IMR-90 (cell line): ENCODE measurements around the gene EEF2K. TPM values are rescaled to one million over a fixed set of nuclear protein-coding genes. Genes with fewer than 3 reads are reported as not detected.

ENCODE experiments used
- ATAC-seq: fragments of 200-7000 bp; cut with Tn5 transposase; 2 replicates; pipeline ENCODE4 v1.9.1; 2020; ENCODE audit warnings: low read depth, mild to moderate bottlenecking, moderate library complexity
- BruUV-seq: library from RNA; stranded (reverse); fragments of 400-500 nt; replicated peaks from 2 replicates; lab custom pipeline; 2021; lab: Mats Ljungman, UMichigan
- CTCF ChIA-PET: fragments of 300-600 bp; formaldehyde crosslinking; extraction: SDS; loops from one replicate; lab custom pipeline; 2021; ENCODE audit warnings: antibody characterized with exemption; lab: Yijun Ruan, JAX
- POLR2A ChIA-PET: fragments of 300-600 bp; sonication (Branson Sonifier 250); formaldehyde crosslinking; loops from one replicate; lab custom pipeline; 2022; ENCODE audit warnings: antibody characterized with exemption; ENCODE audit not compliant: unreplicated experiment; lab: Charles Lee
- DNase-seq: peaks from one replicate; pipeline ENCODE4 v3.0.0; 2013
- H2AFZ ChIP-seq: replicated peaks from 2 replicates; pipeline ENCODE3; 2013; ENCODE audit warnings: low read length, mild to moderate bottlenecking; ENCODE audit not compliant: poor library complexity
- H2AK5ac ChIP-seq: 2 replicates; pipeline ENCODE4 v1.6.1; 2013; ENCODE audit warnings: low read depth, low read length, inconsistent platforms
- H2AK9ac ChIP-seq: replicated peaks from 2 replicates; pipeline ENCODE3; 2013; ENCODE audit warnings: mild to moderate bottlenecking, low read depth, low read length, moderate library complexity; ENCODE audit not compliant: poor library complexity
- H2BK120ac ChIP-seq: 2 replicates; pipeline ENCODE4 v1.6.1; 2013; ENCODE audit warnings: low read depth, low read length, inconsistent platforms
- H2BK15ac ChIP-seq: 3 replicates; pipeline ENCODE4 v1.6.1; 2013; ENCODE audit warnings: low read depth, low read length, inconsistent platforms
- H2BK20ac ChIP-seq: 2 replicates; pipeline ENCODE4 v1.6.1; 2013; ENCODE audit warnings: low read depth, mild to moderate bottlenecking, inconsistent platforms, low read length, moderate library complexity
- H2BK5ac ChIP-seq: 2 replicates; pipeline ENCODE4 v1.6.1; 2013; ENCODE audit warnings: mild to moderate bottlenecking, low read depth, low read length, inconsistent platforms; ENCODE audit not compliant: poor library complexity, severe bottlenecking
- H3K14ac ChIP-seq: replicated peaks from 2 replicates; pipeline ENCODE4 v1.6.1; 2013; ENCODE audit warnings: low read depth, low read length, inconsistent platforms
- H3K18ac ChIP-seq: 2 replicates; pipeline ENCODE4 v1.6.1; 2013; ENCODE audit warnings: low read depth, low read length, control low read depth
- H3K23ac ChIP-seq: 2 replicates; pipeline ENCODE4 v1.6.1; 2013; ENCODE audit warnings: low read depth, low read length, inconsistent platforms
- H3K27ac ChIP-seq: 2 replicates; pipeline ENCODE4 v1.5.1; 2013; ENCODE audit warnings: mild to moderate bottlenecking, control low read depth, low read length; ENCODE audit not compliant: insufficient read depth
- H3K27me3 ChIP-seq: 2 replicates; pipeline ENCODE4 v1.6.1; 2013; ENCODE audit warnings: low read length; ENCODE audit not compliant: control insufficient read depth, insufficient read depth
- H3K36me3 ChIP-seq: 2 replicates; pipeline ENCODE4 v1.6.1; 2013; ENCODE audit warnings: low read length, mixed read lengths; ENCODE audit not compliant: control insufficient read depth, insufficient read depth
- H3K4ac ChIP-seq: 2 replicates; pipeline ENCODE4 v1.6.1; 2013; ENCODE audit warnings: low read depth, low read length, inconsistent platforms
- H3K4me1 ChIP-seq: 2 replicates; pipeline ENCODE4 v1.6.1; 2013; ENCODE audit warnings: low read length, mixed read lengths; ENCODE audit not compliant: control insufficient read depth, insufficient read depth
- H3K4me2 ChIP-seq: 2 replicates; pipeline ENCODE4 v1.6.1; 2013; ENCODE audit warnings: low read depth, mild to moderate bottlenecking, control low read depth, low read length, moderate library complexity
- H3K4me3 ChIP-seq: 2 replicates; pipeline ENCODE4 v1.5.1; 2013; ENCODE audit warnings: low read depth, mild to moderate bottlenecking, control low read depth, low read length, moderate library complexity; ENCODE audit not compliant: insufficient read depth
- H3K56ac ChIP-seq: 2 replicates; pipeline ENCODE4 v1.6.1; 2013; ENCODE audit warnings: low read length, inconsistent platforms; ENCODE audit not compliant: insufficient read depth; ENCODE audit errors: extremely low read depth
- H3K79me1 ChIP-seq, 2 experiments: 2 replicates each; pipeline ENCODE4 v1.6.1; 2013; ENCODE audit warnings: low read length in 2 of 2, inconsistent platforms in 1 of 2, low read depth in 1 of 2
- H3K9ac ChIP-seq: 2 replicates; pipeline ENCODE4 v1.6.1; 2013; ENCODE audit warnings: low read depth, low read length, control low read depth
- H3K9me1 ChIP-seq: 2 replicates; pipeline ENCODE4 v1.6.1; 2013; ENCODE audit warnings: low read length, inconsistent platforms; ENCODE audit not compliant: insufficient read depth
- H3K9me3 ChIP-seq: 2 replicates; pipeline ENCODE4 v1.6.1; 2013; ENCODE audit warnings: low read length; ENCODE audit not compliant: control insufficient read depth, insufficient read depth
- H4K20me1 ChIP-seq: 2 replicates; pipeline ENCODE4 v1.6.1; 2013; ENCODE audit warnings: low read length, inconsistent platforms; ENCODE audit not compliant: insufficient read depth
- H4K5ac ChIP-seq: 2 replicates; pipeline ENCODE4 v1.6.1; 2013; ENCODE audit warnings: mild to moderate bottlenecking, low read depth, low read length, control low read depth
- H4K8ac ChIP-seq, 2 experiments: 2 replicates each; pipeline ENCODE4 v1.6.1; 2013; ENCODE audit warnings: low read depth in 2 of 2, low read length in 2 of 2, control low read depth in 1 of 2, inconsistent platforms in 1 of 2
- H4K91ac ChIP-seq: 2 replicates; pipeline ENCODE4 v1.6.1; 2013; ENCODE audit warnings: low read depth, low read length, inconsistent platforms; ENCODE audit not compliant: insufficient read depth
- CHD1 ChIP-seq: IDR thresholded peaks from 2 replicates; pipeline ENCODE4 v1.6.1; 2012; ENCODE audit warnings: low read depth, low read length, improper control_type of control experiment
- MXI1 ChIP-seq: IDR thresholded peaks from 2 replicates; pipeline ENCODE4 v1.6.1; 2012; ENCODE audit warnings: low read depth, mild to moderate bottlenecking, low read length, moderate library complexity, borderline replicate concordance
- POLR2A ChIP-seq: IDR thresholded peaks from 2 replicates; pipeline ENCODE4 v1.6.1; 2012; ENCODE audit warnings: mild to moderate bottlenecking, low read depth, low read length
- RFX5 ChIP-seq: IDR thresholded peaks from 2 replicates; pipeline ENCODE4 v1.8.0; 2012; ENCODE audit warnings: low read depth, mild to moderate bottlenecking, low read length, moderate library complexity
- WGBS, 2 experiments: methylation state at CpG; one replicate each; pipeline versions ENCODE4 v1.1.5 to v1.1.7; 2013; ENCODE audit warnings: missing lambda C conversion rate in 2 of 2; ENCODE audit not compliant: insufficient read length in 1 of 2; ENCODE audit errors: extremely low coverage in 2 of 2; 5-methylcytosine and 5-hydroxymethylcytosine counted together
- dilution Hi-C: fragments of 300-500 bp; cut with HindIII; formaldehyde crosslinking; loops from one replicate; pipeline ENCODE4 v1.14.3; 2018; ENCODE audit warnings: low sequenced_read_pairs; ENCODE audit not compliant: unreplicated experiment
- in situ Hi-C: fragments of 300-500 bp; cut with MboI; formaldehyde crosslinking; loops from 3 replicates; pipeline ENCODE4 v1.14.3; 2019; ENCODE audit warnings: low sequenced_read_pairs, inconsistent platforms, mixed read lengths
- intact Hi-C: fragments of 100-400 bp; cut with micrococcal nuclease; formaldehyde crosslinking; loops from 2 replicates; pipeline ENCODE4 v1.10.0; 2022
- polyA plus RNA-seq, 3 experiments: library from polyadenylated mRNA; depleted of rRNA; stranded (reverse); fragments of >200 nt; gene quantifications; 2 replicates each; pipeline ENCODE4 v1.2.3, GENCODE V29; 2012; ENCODE audit warnings: low replicate concordance in 1 of 3
- total RNA-seq: library from RNA; depleted of rRNA; stranded (reverse); fragments of >200 nt; gene quantifications from 2 replicates; pipeline ENCODE4 v1.2.3, GENCODE V29; 2012

The EEF2K gene
- total and polyA plus RNA-seq, 2 of the 4 experiments (the other 2 are of a cell fraction): 9.7 to 16.5 TPM

DNA sequence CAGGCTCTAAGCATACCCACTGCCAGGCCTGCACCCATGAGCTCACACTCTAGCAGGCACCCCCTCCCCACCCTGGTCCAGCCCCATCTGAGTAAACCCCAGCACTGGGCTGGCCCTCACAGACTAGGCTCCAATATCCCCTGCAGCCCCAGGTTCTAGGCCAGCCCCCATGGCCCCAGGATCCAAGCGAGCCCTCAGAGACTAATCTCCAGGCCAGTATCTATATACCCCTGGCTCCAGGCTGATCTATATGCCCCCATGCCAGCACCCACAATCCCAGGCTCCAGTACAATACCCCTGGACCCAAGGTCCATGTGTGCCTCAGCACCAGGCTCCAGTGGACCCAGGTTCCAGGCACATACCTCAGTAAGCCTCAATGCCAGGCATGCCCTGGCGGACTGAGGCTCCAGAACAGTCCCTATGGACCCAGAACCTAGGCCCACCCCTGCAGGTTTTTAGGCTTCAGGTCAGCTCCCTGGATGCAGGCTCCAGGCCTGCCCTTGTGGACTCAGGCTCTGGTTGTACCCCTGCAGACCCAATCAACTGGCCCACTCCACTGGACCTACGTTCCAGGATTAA lies 129.7 kb downstream of the EEF2K start:
- no peak overlapping the region for H3K23ac ChIP-seq
- H2AFZ ChIP-seq: no peak overlapping the region
- no peak overlapping the region for H2BK5ac ChIP-seq
- no peak for TF ChIP-seq RFX5
- TF ChIP-seq CHD1: no peak
- TF ChIP-seq MXI1: no peak
- no peak for TF ChIP-seq POLR2A
- H2BK120ac ChIP-seq: no peak overlapping the region
- no peak overlapping the region for H2AK5ac ChIP-seq
- H3K56ac ChIP-seq: no peak overlapping the region
- no peak overlapping the region for H3K18ac ChIP-seq
- dilution Hi-C loops (no loop called here), intact Hi-C loops (no loop called here), in situ Hi-C loops (loop anchor here (25.0 kb wide), 1 partner anchor 1173 kb away; the partner anchor contains the start of genes DNAH3 and LDAF1)
- H3K4me3 ChIP-seq: no peak overlapping the region
- H3K9me1 ChIP-seq: peaks cover 9% of the 10 kb centered on the region
- H3K27me3 ChIP-seq: no peaks in the 10 kb centered on the region
- ATAC-seq (no peak), DNase-seq (no peak)
- H3K9me3 ChIP-seq: peaks cover 2% of the 10 kb centered on the region; the same call in 1 of the 2 replicates
- no peak overlapping the region for H4K91ac ChIP-seq
- peaks cover 41% of the 10 kb centered on the region for H3K36me3 ChIP-seq
- H2BK15ac ChIP-seq: no peak overlapping the region
- no peak overlapping the region for H2AK9ac ChIP-seq
- no peak overlapping the region for H3K4me2 ChIP-seq
- no peak overlapping the region for H3K4ac ChIP-seq
- H3K79me1 ChIP-seq: peaks cover 20 to 36% of the 10 kb centered on the region in 2 experiments
- peaks cover 5% of the 10 kb centered on the region; the same call in 1 of the 2 replicates for H3K4me1 ChIP-seq
- no peak overlapping the region for H4K8ac ChIP-seq
- no peak overlapping the region for H3K27ac ChIP-seq
- H2BK20ac ChIP-seq: no peak overlapping the region
- no peak overlapping the region for H4K5ac ChIP-seq
- no peak overlapping the region for H3K14ac ChIP-seq
- ChIA-PET CTCF (no interaction called here), POLR2A (no interaction called here)
- peaks cover 18% of the 10 kb centered on the region for H4K20me1 ChIP-seq
- 92% methylated on average over 2 of the region's 3 CpGs; no CpG with 5 or more reads in 1 of the 2 experiments for WGBS, 2 experiments
- no TSS peak for BruUV-seq
- no peak overlapping the region for H3K9ac ChIP-seq
